HG02973 (cell line): ENCODE results near the gene SORD.

Source experiments
- ATAC-seq: cut with Tn5 transposase; IDR thresholded peaks from one replicate; pipeline ENCODE4 v1.9.1; 2021; ENCODE audit warnings: moderate library complexity; ENCODE audit not compliant: unreplicated experiment

SORD gene

GRCh38 chr15:45114751-45115085, 91.7 kb downstream of the SORD start:
- ATAC-seq, result no peak

- no peak for ATAC-seq
These were observed 92.4 kb downstream of the SORD start for GRCh38 chr15:45115312-45115820.

- no peak for ATAC-seq
These were observed 93.0 kb downstream of the SORD start for GRCh38 chr15:45116006-45116481.

GRCh38 chr15:45116482-45117307, 93.7 kb downstream of the SORD start:
- no peak for ATAC-seq

- ATAC-seq, result no peak
These were observed 94.5 kb downstream of the SORD start for GRCh38 chr15:45117308-45118130.

- ATAC-seq, result peak; percentile 91
These were observed 95.2 kb downstream of the SORD start for GRCh38 chr15:45118131-45118588.

- no peak for ATAC-seq
These were observed 96.0 kb downstream of the SORD start for GRCh38 chr15:45118996-45119395.

GRCh38 chr15:45120081-45120972, 97.3 kb downstream of the SORD start:
- ATAC-seq, result no peak

GRCh38 chr15:45121020-45121419, 98.0 kb downstream of the SORD start:
- no peak for ATAC-seq

GRCh38 chr15:45121706-45122417, 98.9 kb downstream of the SORD start:
- ATAC-seq, result no peak

GRCh38 chr15:45122719-45123118, 99.7 kb downstream of the SORD start:
- ATAC-seq, result no peak

GRCh38 chr15:45123397-45123796, 100.4 kb downstream of the SORD start:
- no peak for ATAC-seq

- ATAC-seq, result no peak
These were observed 103.7 kb downstream of the SORD start for GRCh38 chr15:45126535-45127158.
